Adrenal gland (tissue), 12 donors: Measurements from ENCODE around the gene ACTC1. TPM values are rescaled to one million over a fixed set of nuclear protein-coding genes. Genes with fewer than 3 reads are reported as not detected.

ENCODE experiments used
- DNase-seq, 7 donors: peaks; one replicate each; pipeline ENCODE4 v3.0.0-alpha.2; 2019 to 2020
- H3K27ac ChIP-seq, 5 donors: fragments of 200-600 bp; sonication (generic) in 4 of 5; 1 replicate in 3 of 5; 2 replicates in 2 of 5; pipeline versions ENCODE4 v1.5.1 to v1.8.0; 2016 to 2020; ENCODE audit warnings: mild to moderate bottlenecking in 1 of 5
- H3K27me3 ChIP-seq: fragments of 200-600 bp; 2 replicates; pipeline ENCODE4 v1.8.0; 2021
- H3K36me3 ChIP-seq, 2 donors: fragments of 200-600 bp; replicated peaks in 1 of 2; 1 replicate in 1 of 2; 2 replicates in 1 of 2; pipeline versions ENCODE4 v1.5.1 to v1.8.0; 2018 to 2022
- H3K4me1 ChIP-seq, 2 donors: fragments of 200-600 bp; replicated peaks in 1 of 2; 1 replicate in 1 of 2; 2 replicates in 1 of 2; pipeline versions ENCODE4 v1.5.1 to v1.8.0; 2018 to 2021
- H3K4me3 ChIP-seq, 4 donors: fragments of 200-600 bp; sonication (generic) in 3 of 4; one replicate each; pipeline ENCODE4 v1.5.1; 2016 to 2018
- H3K9me3 ChIP-seq, 3 donors: fragments of 200-600 bp; sonication (generic) in 1 of 3; replicated peaks in 1 of 3; 1 replicate in 2 of 3; 2 replicates in 1 of 3; pipeline versions ENCODE4 v1.5.1 to v1.8.0; 2016 to 2021
- CTCF ChIP-seq, 6 experiments: fragments of 450-650 bp in 4 of 6; fragments of 200-600 bp in 2 of 6; sonication (generic) in 1 of 6; IDR thresholded peaks; 1 replicate in 5 of 6; 2 replicates in 1 of 6; pipeline versions ENCODE4 v1.5.1 to v1.8.0; 2016 to 2021; ENCODE audit warnings: antibody characterized with exemption in 6 of 6, mild to moderate bottlenecking in 2 of 6, moderate library complexity in 1 of 6
- POLR2A ChIP-seq, 2 donors: fragments of 450-650 bp; IDR thresholded peaks; one replicate each; pipeline ENCODE4 v1.6.1; 2017; ENCODE audit warnings: antibody characterized with exemption in 2 of 2, mild to moderate bottlenecking in 2 of 2, moderate library complexity in 1 of 2
- WGBS, 4 donors: extraction: QIAGEN DNeasy Blood & Tissue Kit in 2 of 4; methylation state at CpG; one replicate each; pipeline versions ENCODE4 v1.1.5 to v1.1.7; 2013 to 2017; 5-methylcytosine and 5-hydroxymethylcytosine counted together
- intact Hi-C, 2 donors: fragments of 100-400 bp; cut with DNase I; formaldehyde crosslinking; loops; one replicate each; pipeline versions ENCODE4 v1.14.1 to v1.15.0; 2022 to 2023
- polyA plus RNA-seq, 3 donors: library from polyadenylated mRNA; stranded (reverse); fragments of 200-250 nt in 2 of 3; fragments of 350-450 nt in 1 of 3; fragmentation: Illumina TruSeq in 1 of 3; extraction: RNeasy Lipid Tissue Mini Kit (QIAGEN cat#74804) in 1 of 3; gene quantifications; one replicate each; pipeline ENCODE4 v1.2.3, GENCODE V29; 2013 to 2014
- total RNA-seq, 9 donors: library from RNA; depleted of rRNA in 4 of 9; stranded (reverse); fragments of >200 nt in 4 of 9; fragments of 120-200 nt in 1 of 9; fragmentation: NEBNext Ultra II Directional in 1 of 9; extraction: Animal tissue kit (Norgen Biotek cat#: 25700) in 1 of 9; gene quantifications; one replicate each; pipeline versions ENCODE4 v1.1.0 to v1.2.4, GENCODE V29; 2013 to 2023
- donor health status: healthy with polysubstance abuse.
- donor health status: Bipolar disorder and iron deficiency.
- donor health status: DM: yes; HTN: yes; CAD: no.
- donor health status: DM: no; HTN: no; CAD: no.
- donor health status: DM: no; HTN: no; CAD: no.
- donor health status: DM: yes; HTN: yes; CAD: no.

Gene ACTC1
- total and polyA plus RNA-seq, 12 donors = 0.11 to 7.3 (median 0.69) TPM; not detected in 3

- H3K27ac ChIP-seq = no peak overlapping the region
- H3K4me1 ChIP-seq = peaks cover 0 to 7% of the 10 kb centered on the region in 2 donors
- no peaks in the 10 kb centered on the region for H3K9me3 ChIP-seq
- no peaks in the 10 kb centered on the region for H3K36me3 ChIP-seq
- no peak overlapping the region for H3K4me3 ChIP-seq
- 43 to 63% (median 52%) methylated on average over 3 of the region's 3 CpGs for WGBS, 4 donors
- H3K27me3 ChIP-seq = peaks cover 16% of the 10 kb centered on the region
- TF ChIP-seq CTCF (IDR thresholded peaks at IDR 0.05) (no peak), POLR2A (IDR thresholded peaks at IDR 0.05) (no peak)
- DNase-seq = no peak
- intact Hi-C loops = no loop called here
Observed at GRCh38 chr15:34759347-34759746, 36.0 kb downstream of the ACTC1 start.

- whole genome bisulfite sequencing, 4 donors = 54 to 73% (median 66%) methylated on average over 3 of the region's 3 CpGs
- no peaks in the 10 kb centered on the region for H3K9me3 ChIP-seq
- no peak for DNase-seq
Observed at GRCh38 chr15:34757262-34757661, 38.1 kb downstream of the ACTC1 start.

GRCh38 chr15:34755419-34755773 lies 40.0 kb downstream of the ACTC1 start:
- H3K36me3 ChIP-seq = no peaks in the 10 kb centered on the region
- 5 to 11% (median 7%) methylated on average over 7 to 11 of the region's 11 CpGs for WGBS, 4 donors
- intact Hi-C loops = no loop called here
- TF ChIP-seq CTCF (IDR thresholded peaks at IDR 0.05) (no peak), POLR2A (IDR thresholded peaks at IDR 0.05) (no peak)
- H3K9me3 ChIP-seq = no peaks in the 10 kb centered on the region
- H3K27ac ChIP-seq = peak overlapping the region in 1 of 5 donors; percentile 47
- no peak for DNase-seq
- H3K4me3 ChIP-seq = no peak overlapping the region
- peaks cover 33% of the 10 kb centered on the region for H3K27me3 ChIP-seq
- peaks cover 0 to 8% of the 10 kb centered on the region in 2 donors for H3K4me1 ChIP-seq

More at GRCh38 chr15:34757262-34757661, 38.1 kb downstream of the ACTC1 start:
- H3K4me3 ChIP-seq = no peak overlapping the region
- H3K27ac ChIP-seq = no peak overlapping the region
- TF ChIP-seq POLR2A (IDR thresholded peaks at IDR 0.05) (no peak), CTCF (IDR thresholded peaks at IDR 0.05) (no peak)
- no peaks in the 10 kb centered on the region for H3K36me3 ChIP-seq
- peaks cover 0 to 8% of the 10 kb centered on the region in 2 donors for H3K4me1 ChIP-seq
- intact Hi-C loops = no loop called here
- peaks cover 30% of the 10 kb centered on the region for H3K27me3 ChIP-seq

- peaks cover 33% of the 10 kb centered on the region for H3K27me3 ChIP-seq
- no peak within 1 kb of the TSS for H3K4me3 ChIP-seq
- 1 to 2% (median 2%) methylated on average over 25 to 81 of the region's 81 CpGs for WGBS, 4 donors
- H3K27ac ChIP-seq = peak within 1 kb of the TSS in 1 of 5 donors; percentile 47
- intact Hi-C loops = no loop called here
- DNase-seq = peak in 2 of 7 donors; percentile 23 to 75
- H3K36me3 ChIP-seq = no peaks in the 10 kb centered on the region
- peaks cover 0 to 8% of the 10 kb centered on the region in 2 donors for H3K4me1 ChIP-seq
- TF ChIP-seq POLR2A (IDR thresholded peaks at IDR 0.05) (peak in 1 of 2 donors; percentile 63), CTCF (IDR thresholded peaks at IDR 0.05) (no peak)
- H3K9me3 ChIP-seq = no peaks in the 10 kb centered on the region
Observed at GRCh38 chr15:34754674-34755418, 40.5 kb downstream of the ACTC1 start, which contains the start of gene GJD2. Gene GJD2 (minus strand): TSS chr15:34754998. CDS start chr15:34754488, 510 bp downstream.
